Measurements from ENCODE around the gene RAB9B.

GRCh38 chrX:103845165-103845653 is 13.2 kb upstream of the RAB9B start:
- TF ChIP-seq CTCF (IDR thresholded peaks at IDR 0.05) (peak; percentile 67), ZFX (IDR thresholded peaks at IDR 0.05; ENCODE audit: borderline replicate concordance) (no peak)
